IMR-90 (cell line): ENCODE measurements around the gene AAMP. TPM values are rescaled to one million over a fixed set of nuclear protein-coding genes. Genes with fewer than 3 reads are reported as not detected.

Experiments
- ATAC-seq: fragments of 200-7000 bp; cut with Tn5 transposase; 2 replicates; pipeline ENCODE4 v1.9.1; 2020; ENCODE audit warnings: low read depth, mild to moderate bottlenecking, moderate library complexity
- BruUV-seq: library from RNA; stranded (reverse); fragments of 400-500 nt; replicated peaks from 2 replicates; lab custom pipeline; 2021; lab: Mats Ljungman, UMichigan
- CTCF ChIA-PET: fragments of 300-600 bp; formaldehyde crosslinking; extraction: SDS; loops from one replicate; lab custom pipeline; 2021; ENCODE audit warnings: antibody characterized with exemption; lab: Yijun Ruan, JAX
- POLR2A ChIA-PET: fragments of 300-600 bp; sonication (Branson Sonifier 250); formaldehyde crosslinking; loops from one replicate; lab custom pipeline; 2022; ENCODE audit warnings: antibody characterized with exemption; ENCODE audit not compliant: unreplicated experiment; lab: Charles Lee
- DNase-seq: peaks from one replicate; pipeline ENCODE4 v3.0.0; 2013
- H2AFZ ChIP-seq: replicated peaks from 2 replicates; pipeline ENCODE3; 2013; ENCODE audit warnings: low read length, mild to moderate bottlenecking; ENCODE audit not compliant: poor library complexity
- H2AK5ac ChIP-seq: 2 replicates; pipeline ENCODE4 v1.6.1; 2013; ENCODE audit warnings: low read depth, low read length, inconsistent platforms
- H2AK9ac ChIP-seq: replicated peaks from 2 replicates; pipeline ENCODE3; 2013; ENCODE audit warnings: mild to moderate bottlenecking, low read depth, low read length, moderate library complexity; ENCODE audit not compliant: poor library complexity
- H2BK120ac ChIP-seq: 2 replicates; pipeline ENCODE4 v1.6.1; 2013; ENCODE audit warnings: low read depth, low read length, inconsistent platforms
- H2BK15ac ChIP-seq: 3 replicates; pipeline ENCODE4 v1.6.1; 2013; ENCODE audit warnings: low read depth, low read length, inconsistent platforms
- H2BK20ac ChIP-seq: 2 replicates; pipeline ENCODE4 v1.6.1; 2013; ENCODE audit warnings: low read depth, mild to moderate bottlenecking, inconsistent platforms, low read length, moderate library complexity
- H2BK5ac ChIP-seq: 2 replicates; pipeline ENCODE4 v1.6.1; 2013; ENCODE audit warnings: mild to moderate bottlenecking, low read depth, low read length, inconsistent platforms; ENCODE audit not compliant: poor library complexity, severe bottlenecking
- H3K14ac ChIP-seq: replicated peaks from 2 replicates; pipeline ENCODE4 v1.6.1; 2013; ENCODE audit warnings: low read depth, low read length, inconsistent platforms
- H3K18ac ChIP-seq: 2 replicates; pipeline ENCODE4 v1.6.1; 2013; ENCODE audit warnings: low read depth, low read length, control low read depth
- H3K23ac ChIP-seq: 2 replicates; pipeline ENCODE4 v1.6.1; 2013; ENCODE audit warnings: low read depth, low read length, inconsistent platforms
- H3K27ac ChIP-seq: 2 replicates; pipeline ENCODE4 v1.5.1; 2013; ENCODE audit warnings: mild to moderate bottlenecking, control low read depth, low read length; ENCODE audit not compliant: insufficient read depth
- H3K27me3 ChIP-seq: 2 replicates; pipeline ENCODE4 v1.6.1; 2013; ENCODE audit warnings: low read length; ENCODE audit not compliant: control insufficient read depth, insufficient read depth
- H3K36me3 ChIP-seq: 2 replicates; pipeline ENCODE4 v1.6.1; 2013; ENCODE audit warnings: low read length, mixed read lengths; ENCODE audit not compliant: control insufficient read depth, insufficient read depth
- H3K4ac ChIP-seq: 2 replicates; pipeline ENCODE4 v1.6.1; 2013; ENCODE audit warnings: low read depth, low read length, inconsistent platforms
- H3K4me1 ChIP-seq: 2 replicates; pipeline ENCODE4 v1.6.1; 2013; ENCODE audit warnings: low read length, mixed read lengths; ENCODE audit not compliant: control insufficient read depth, insufficient read depth
- H3K4me2 ChIP-seq: 2 replicates; pipeline ENCODE4 v1.6.1; 2013; ENCODE audit warnings: low read depth, mild to moderate bottlenecking, control low read depth, low read length, moderate library complexity
- H3K4me3 ChIP-seq: 2 replicates; pipeline ENCODE4 v1.5.1; 2013; ENCODE audit warnings: low read depth, mild to moderate bottlenecking, control low read depth, low read length, moderate library complexity; ENCODE audit not compliant: insufficient read depth
- H3K56ac ChIP-seq: 2 replicates; pipeline ENCODE4 v1.6.1; 2013; ENCODE audit warnings: low read length, inconsistent platforms; ENCODE audit not compliant: insufficient read depth; ENCODE audit errors: extremely low read depth
- H3K79me1 ChIP-seq, 2 experiments: 2 replicates each; pipeline ENCODE4 v1.6.1; 2013; ENCODE audit warnings: low read length in 2 of 2, inconsistent platforms in 1 of 2, low read depth in 1 of 2
- H3K9ac ChIP-seq: 2 replicates; pipeline ENCODE4 v1.6.1; 2013; ENCODE audit warnings: low read depth, low read length, control low read depth
- H3K9me1 ChIP-seq: 2 replicates; pipeline ENCODE4 v1.6.1; 2013; ENCODE audit warnings: low read length, inconsistent platforms; ENCODE audit not compliant: insufficient read depth
- H3K9me3 ChIP-seq: 2 replicates; pipeline ENCODE4 v1.6.1; 2013; ENCODE audit warnings: low read length; ENCODE audit not compliant: control insufficient read depth, insufficient read depth
- H4K20me1 ChIP-seq: 2 replicates; pipeline ENCODE4 v1.6.1; 2013; ENCODE audit warnings: low read length, inconsistent platforms; ENCODE audit not compliant: insufficient read depth
- H4K5ac ChIP-seq: 2 replicates; pipeline ENCODE4 v1.6.1; 2013; ENCODE audit warnings: mild to moderate bottlenecking, low read depth, low read length, control low read depth
- H4K8ac ChIP-seq, 2 experiments: 2 replicates each; pipeline ENCODE4 v1.6.1; 2013; ENCODE audit warnings: low read depth in 2 of 2, low read length in 2 of 2, control low read depth in 1 of 2, inconsistent platforms in 1 of 2
- H4K91ac ChIP-seq: 2 replicates; pipeline ENCODE4 v1.6.1; 2013; ENCODE audit warnings: low read depth, low read length, inconsistent platforms; ENCODE audit not compliant: insufficient read depth
- BHLHE40 ChIP-seq: fragments of 150-350 bp; IDR thresholded peaks from 2 replicates; pipeline ENCODE4 v1.6.1; 2016; ENCODE audit warnings: mild to moderate bottlenecking, low read depth, low read length
- CEBPB ChIP-seq: IDR thresholded peaks from 2 replicates; pipeline ENCODE4 v1.6.1; 2012; ENCODE audit warnings: low read depth, low read length, improper control_type of control experiment
- CHD1 ChIP-seq: IDR thresholded peaks from 2 replicates; pipeline ENCODE4 v1.6.1; 2012; ENCODE audit warnings: low read depth, low read length, improper control_type of control experiment
- FOS ChIP-seq: fragments of 150-350 bp; IDR thresholded peaks from 2 replicates; pipeline ENCODE4 v1.6.1; 2016; ENCODE audit warnings: low read depth, low read length
- MAFK ChIP-seq: IDR thresholded peaks from 2 replicates; pipeline ENCODE4 v1.6.1; 2012; ENCODE audit warnings: low read depth, low read length, improper control_type of control experiment
- MAZ ChIP-seq: IDR thresholded peaks from 2 replicates; pipeline ENCODE4 v1.6.1; 2012; ENCODE audit warnings: low read depth, mild to moderate bottlenecking, low read length, improper control_type of control experiment, moderate library complexity, borderline replicate concordance
- MXI1 ChIP-seq: IDR thresholded peaks from 2 replicates; pipeline ENCODE4 v1.6.1; 2012; ENCODE audit warnings: low read depth, mild to moderate bottlenecking, low read length, moderate library complexity, borderline replicate concordance
- NFE2L2 ChIP-seq: fragments of 150-350 bp; IDR thresholded peaks from 2 replicates; pipeline ENCODE4 v1.6.1; 2016; ENCODE audit warnings: low read depth, mild to moderate bottlenecking, low read length
- POLR2A ChIP-seq: IDR thresholded peaks from 2 replicates; pipeline ENCODE4 v1.6.1; 2012; ENCODE audit warnings: mild to moderate bottlenecking, low read depth, low read length
- RAD21 ChIP-seq: IDR thresholded peaks from 2 replicates; pipeline ENCODE4 v1.6.1; 2012; ENCODE audit warnings: low read length, improper control_type of control experiment
- RCOR1 ChIP-seq: IDR thresholded peaks from 2 replicates; pipeline ENCODE4 v1.6.1; 2012; ENCODE audit warnings: mild to moderate bottlenecking, low read length, improper control_type of control experiment; ENCODE audit not compliant: insufficient replicate concordance
- RFX5 ChIP-seq: IDR thresholded peaks from 2 replicates; pipeline ENCODE4 v1.8.0; 2012; ENCODE audit warnings: low read depth, mild to moderate bottlenecking, low read length, moderate library complexity
- SMC3 ChIP-seq: fragments of 150-350 bp; IDR thresholded peaks from 2 replicates; pipeline ENCODE4 v1.6.1; 2016; ENCODE audit warnings: low read depth, mild to moderate bottlenecking, antibody characterized with exemption, low read length, moderate library complexity
- WGBS, 2 experiments: methylation state at CpG; one replicate each; pipeline versions ENCODE4 v1.1.5 to v1.1.7; 2013; ENCODE audit warnings: missing lambda C conversion rate in 2 of 2; ENCODE audit not compliant: insufficient read length in 1 of 2; ENCODE audit errors: extremely low coverage in 2 of 2; 5-methylcytosine and 5-hydroxymethylcytosine counted together
- dilution Hi-C: fragments of 300-500 bp; cut with HindIII; formaldehyde crosslinking; loops from one replicate; pipeline ENCODE4 v1.14.3; 2018; ENCODE audit warnings: low sequenced_read_pairs; ENCODE audit not compliant: unreplicated experiment
- in situ Hi-C: fragments of 300-500 bp; cut with MboI; formaldehyde crosslinking; loops from 3 replicates; pipeline ENCODE4 v1.14.3; 2019; ENCODE audit warnings: low sequenced_read_pairs, inconsistent platforms, mixed read lengths
- intact Hi-C: fragments of 100-400 bp; cut with micrococcal nuclease; formaldehyde crosslinking; loops from 2 replicates; pipeline ENCODE4 v1.10.0; 2022
- polyA plus RNA-seq, 3 experiments: library from polyadenylated mRNA; depleted of rRNA; stranded (reverse); fragments of >200 nt; gene quantifications; 2 replicates each; pipeline ENCODE4 v1.2.3, GENCODE V29; 2012; ENCODE audit warnings: low replicate concordance in 1 of 3
- total RNA-seq: library from RNA; depleted of rRNA; stranded (reverse); fragments of >200 nt; gene quantifications from 2 replicates; pipeline ENCODE4 v1.2.3, GENCODE V29; 2012
- TF ChIP-seq, protein P1 (sequence below): fragments of 150-350 bp; IDR thresholded peaks from 2 replicates; pipeline ENCODE4 v1.6.1; 2017; ENCODE audit warnings: mild to moderate bottlenecking, antibody characterized with exemption, low read length, low read depth
- TF ChIP-seq, protein P2 (sequence below): fragments of 150-350 bp; IDR thresholded peaks from 2 replicates; pipeline ENCODE4 v1.6.1; 2016; ENCODE audit warnings: low read depth, mild to moderate bottlenecking, low read length, moderate library complexity, borderline replicate concordance

The AAMP gene
- total and polyA plus RNA-seq, 2 of the 4 experiments (the other 2 are of a cell fraction), result 104 to 112 TPM

DNA sequence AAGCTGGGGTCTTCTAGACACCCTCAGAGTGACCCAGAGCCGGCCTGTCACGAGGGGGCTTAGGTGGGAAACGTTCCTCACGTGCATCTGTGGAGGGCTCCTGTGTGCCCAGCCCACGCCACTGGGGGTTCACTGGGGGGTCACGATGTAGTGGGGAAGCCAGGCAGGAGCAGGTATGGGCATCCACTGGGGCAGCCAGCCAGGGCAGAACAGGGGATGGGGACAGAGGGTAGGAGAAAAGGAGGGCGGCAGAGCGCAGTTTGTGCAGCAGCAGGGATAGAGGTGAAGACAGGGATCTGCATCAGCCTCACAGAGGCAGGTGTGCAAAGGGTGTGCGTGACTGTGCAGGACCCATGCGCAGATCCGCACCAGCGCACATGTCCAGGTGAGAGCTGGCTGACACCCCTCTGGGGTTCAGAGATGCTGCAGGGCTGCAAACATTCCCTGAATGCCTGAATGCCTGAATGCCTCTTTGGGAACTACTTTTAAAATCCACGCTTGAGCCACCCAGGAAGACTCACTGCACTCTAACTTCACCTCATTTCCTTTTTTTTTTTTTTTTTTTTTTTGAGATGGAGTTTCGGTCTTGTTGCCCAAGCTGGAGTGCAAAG lies 10.4 kb upstream of the AAMP start:
- Histone ChIP-seq H3K9me1 (no peaks in the 10 kb centered on the region), H4K91ac (no peak overlapping the region), H2AFZ (no peak overlapping the region), H3K14ac (no peak overlapping the region), H3K9ac (no peak overlapping the region), H2BK20ac (no peak overlapping the region), H4K5ac (no peak overlapping the region), H3K4ac (no peak overlapping the region), H3K18ac (no peak overlapping the region), H3K27me3 (no peaks in the 10 kb centered on the region), H4K8ac (no peak overlapping the region), H3K79me1 (peaks cover 12 to 90% of the 10 kb centered on the region in 2 experiments), H2BK5ac (no peak overlapping the region), H4K20me1 (peaks cover 14% of the 10 kb centered on the region), H2BK120ac (no peak overlapping the region), H3K27ac (no peak overlapping the region), H2BK15ac (no peak overlapping the region), H3K36me3 (peaks cover 57% of the 10 kb centered on the region), H3K4me2 (no peak overlapping the region), H3K23ac (no peak overlapping the region), H2AK9ac (no peak overlapping the region), H3K56ac (no peak overlapping the region), H2AK5ac (no peak overlapping the region), H3K4me3 (no peak overlapping the region), H3K9me3 (no peaks in the 10 kb centered on the region), H3K4me1 (peaks cover 23% of the 10 kb centered on the region)
- POLR2A ChIA-PET, result no interaction called here
- dilution Hi-C loops (no loop called here), intact Hi-C loops (no loop called here), in situ Hi-C loops (no loop called here)
- TF ChIP-seq MAFK (no peak), NFE2L2 (no peak), RAD21 (no peak), CHD1 (no peak), SMC3 (no peak), CEBPB (no peak), MXI1 (no peak), POLR2A (no peak), BHLHE40 (no peak), RFX5 (no peak), RCOR1 (no peak), MAZ (no peak), FOS (no peak)
- TF ChIP-seq, protein P1, sequence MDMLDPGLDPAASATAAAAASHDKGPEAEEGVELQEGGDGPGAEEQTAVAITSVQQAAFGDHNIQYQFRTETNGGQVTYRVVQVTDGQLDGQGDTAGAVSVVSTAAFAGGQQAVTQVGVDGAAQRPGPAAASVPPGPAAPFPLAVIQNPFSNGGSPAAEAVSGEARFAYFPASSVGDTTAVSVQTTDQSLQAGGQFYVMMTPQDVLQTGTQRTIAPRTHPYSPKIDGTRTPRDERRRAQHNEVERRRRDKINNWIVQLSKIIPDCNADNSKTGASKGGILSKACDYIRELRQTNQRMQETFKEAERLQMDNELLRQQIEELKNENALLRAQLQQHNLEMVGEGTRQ, result no peak
- TF ChIP-seq, protein P2, sequence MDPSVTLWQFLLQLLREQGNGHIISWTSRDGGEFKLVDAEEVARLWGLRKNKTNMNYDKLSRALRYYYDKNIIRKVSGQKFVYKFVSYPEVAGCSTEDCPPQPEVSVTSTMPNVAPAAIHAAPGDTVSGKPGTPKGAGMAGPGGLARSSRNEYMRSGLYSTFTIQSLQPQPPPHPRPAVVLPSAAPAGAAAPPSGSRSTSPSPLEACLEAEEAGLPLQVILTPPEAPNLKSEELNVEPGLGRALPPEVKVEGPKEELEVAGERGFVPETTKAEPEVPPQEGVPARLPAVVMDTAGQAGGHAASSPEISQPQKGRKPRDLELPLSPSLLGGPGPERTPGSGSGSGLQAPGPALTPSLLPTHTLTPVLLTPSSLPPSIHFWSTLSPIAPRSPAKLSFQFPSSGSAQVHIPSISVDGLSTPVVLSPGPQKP, result no peak
- 96% methylated on average over 10 of the region's 14 CpGs; no CpG with 5 or more reads in 1 of the 2 experiments for WGBS, 2 experiments
- DNase-seq, result no peak
- BruUV-seq, result no TSS peak
- no peak for ATAC-seq
- CTCF ChIA-PET, result no interaction called here
